ENCODE measurements around the gene EVL.

Gene EVL

DNA sequence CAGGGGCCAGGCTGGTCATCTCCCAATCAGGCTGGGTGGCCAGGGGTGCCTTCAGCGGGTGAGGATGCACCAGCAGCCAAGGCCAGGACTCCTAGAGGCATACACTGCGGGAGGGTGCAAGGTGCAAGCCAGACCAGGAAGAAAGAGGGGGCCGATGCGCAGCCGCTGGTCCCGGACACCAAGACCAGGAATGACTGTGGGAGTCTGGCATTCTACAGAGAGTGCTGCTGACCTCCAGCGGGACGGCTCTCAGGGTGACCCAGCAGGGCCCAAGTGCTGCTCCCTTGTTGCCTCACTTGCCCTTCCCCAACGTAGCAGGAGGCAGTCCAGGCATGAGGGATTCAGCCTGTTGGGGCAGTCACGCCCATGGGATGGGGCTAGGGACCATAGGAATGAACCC lies 58.4 kb downstream of the EVL start:
- Histone ChIP-seq H3K36me3 (ENCODE audit: insufficient read depth, low read length) (0 out of 2 replicates have a peak, but pooled peaks cover under 1% of the 10 kb centered on the region), H3K4me1 (ENCODE audit: insufficient read depth, low read length) (no peaks in the 10 kb centered on the region), H3K9ac (ENCODE audit: low read depth, low read length) (no peak overlapping the region), H3K9me3 (ENCODE audit: control insufficient read depth, insufficient read depth, low read length) (no peaks in the 10 kb centered on the region)

DNA sequence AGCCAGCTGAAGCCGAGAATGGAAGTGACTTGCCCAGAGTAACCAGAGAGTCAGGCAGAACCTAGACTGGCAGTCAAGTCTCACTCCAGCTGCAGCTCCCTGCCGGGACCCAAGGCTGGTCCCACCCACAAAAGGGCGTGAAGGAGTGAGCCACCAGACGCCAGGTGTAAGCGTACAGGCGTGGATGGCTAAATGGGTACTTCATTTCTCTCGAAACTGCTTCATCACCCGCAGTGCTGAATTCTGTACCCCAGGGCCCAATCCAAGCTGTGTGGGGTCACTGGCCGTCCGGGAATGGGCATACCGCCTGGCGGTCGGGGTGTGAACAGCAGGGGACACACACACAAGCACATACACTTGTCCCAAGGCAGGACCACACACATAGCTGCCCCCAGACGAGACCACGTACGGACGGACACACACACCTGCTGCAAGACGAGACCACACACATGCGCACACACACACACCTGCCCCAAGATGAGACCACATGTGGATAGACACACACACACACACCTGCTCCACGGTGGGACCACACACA lies 59.4 kb downstream of the EVL start:
- Histone ChIP-seq H3K36me3 (ENCODE audit: insufficient read depth, low read length) (peaks cover 3% of the 10 kb centered on the region; the same call in 1 of the 2 replicates), H3K4me1 (ENCODE audit: insufficient read depth, low read length) (no peaks in the 10 kb centered on the region), H3K9me3 (ENCODE audit: control insufficient read depth, insufficient read depth, low read length) (no peaks in the 10 kb centered on the region), H3K9ac (ENCODE audit: low read depth, low read length) (no peak overlapping the region)

DNA sequence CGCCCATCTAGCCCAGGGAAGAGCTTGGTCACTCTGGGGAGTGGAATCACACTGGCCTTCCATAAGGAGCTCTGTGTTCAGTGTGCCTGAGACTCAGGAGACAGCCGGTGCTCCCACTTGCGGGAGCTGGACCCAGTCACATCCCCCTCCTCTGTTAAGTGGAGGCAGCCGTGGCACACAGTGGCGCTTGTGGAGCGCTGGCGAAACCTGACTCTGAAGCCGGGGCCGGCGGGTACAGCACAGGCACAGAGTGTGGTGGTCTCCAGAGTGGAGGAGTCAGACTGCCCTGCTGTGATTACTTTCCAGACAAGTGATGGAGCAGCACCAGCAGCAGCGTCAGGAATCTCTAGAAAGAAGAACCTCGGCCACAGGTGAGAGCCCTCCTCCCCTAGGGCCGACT lies 61.2 kb downstream of the EVL start:
- peaks cover 3% of the 10 kb centered on the region; the same call in 1 of the 2 replicates for H3K36me3 ChIP-seq (ENCODE audit: insufficient read depth, low read length)
- no peaks in the 10 kb centered on the region for H3K4me1 ChIP-seq (ENCODE audit: insufficient read depth, low read length)

DNA sequence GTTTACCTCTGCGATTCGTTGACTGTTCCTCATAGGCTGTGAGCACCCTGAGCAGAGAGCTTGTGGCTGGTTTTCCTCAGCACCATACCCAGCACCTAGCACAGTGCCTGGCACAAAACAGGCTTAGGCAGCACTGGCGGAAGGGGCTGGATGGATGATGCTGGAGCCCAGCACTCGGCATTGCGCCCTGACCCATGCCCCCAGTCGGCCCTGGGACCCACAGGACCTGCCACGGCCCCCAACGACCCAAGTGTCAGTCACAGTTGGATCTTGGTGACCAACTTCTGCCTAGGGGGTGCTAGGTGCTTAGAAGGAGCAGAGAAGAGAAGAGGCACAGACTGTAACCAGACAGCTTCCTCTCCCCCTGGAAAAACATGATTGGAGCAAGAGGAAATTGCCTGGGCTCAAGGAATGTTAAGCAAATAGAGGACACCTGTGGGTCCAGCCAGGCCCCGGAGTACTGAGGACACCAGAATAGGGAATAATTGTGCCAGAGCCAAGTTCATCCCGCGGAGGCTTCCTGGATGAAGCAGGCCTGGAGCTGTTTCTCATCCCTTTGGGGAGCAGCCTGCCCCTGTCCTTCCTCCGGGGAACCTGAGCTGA lies 62.7 kb downstream of the EVL start:
- Histone ChIP-seq H3K9me3 (ENCODE audit: control insufficient read depth, insufficient read depth, low read length) (no peaks in the 10 kb centered on the region), H3K9ac (ENCODE audit: low read depth, low read length) (no peak overlapping the region), H3K36me3 (ENCODE audit: insufficient read depth, low read length) (peaks cover 3% of the 10 kb centered on the region; the same call in 1 of the 2 replicates), H3K4me1 (ENCODE audit: insufficient read depth, low read length) (no peaks in the 10 kb centered on the region)

More for the DNA sequence above, 61.2 kb downstream of the EVL start:
- no peak overlapping the region for H3K9ac ChIP-seq (ENCODE audit: low read depth, low read length)
- H3K9me3 ChIP-seq (ENCODE audit: control insufficient read depth, insufficient read depth, low read length), result no peaks in the 10 kb centered on the region

DNA sequence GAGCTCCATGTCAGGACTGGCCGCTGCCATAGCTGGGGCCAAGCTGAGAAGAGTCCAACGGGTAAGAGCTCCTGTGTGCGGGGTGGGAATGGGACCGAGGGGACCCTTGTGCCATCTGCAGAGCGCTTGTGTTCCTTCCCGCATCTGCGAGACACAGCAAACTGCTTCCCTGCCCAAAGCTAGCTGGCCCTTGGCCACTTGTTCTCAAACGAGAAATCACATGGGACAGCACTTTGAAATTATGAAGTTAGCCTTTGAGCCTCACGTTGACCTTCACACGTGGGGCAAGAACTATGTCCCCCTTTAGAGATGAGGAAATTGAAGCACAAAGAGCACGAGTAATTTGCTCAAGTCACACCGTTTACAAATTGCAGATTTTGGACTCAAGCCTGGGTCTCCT lies 63.5 kb downstream of the EVL start:
- H3K36me3 ChIP-seq (ENCODE audit: insufficient read depth, low read length), result peaks cover 3% of the 10 kb centered on the region; the same call in 1 of the 2 replicates
- H3K9me3 ChIP-seq (ENCODE audit: control insufficient read depth, insufficient read depth, low read length), result no peaks in the 10 kb centered on the region
- no peaks in the 10 kb centered on the region for H3K4me1 ChIP-seq (ENCODE audit: insufficient read depth, low read length)
- H3K9ac ChIP-seq (ENCODE audit: low read depth, low read length), result no peak overlapping the region

DNA sequence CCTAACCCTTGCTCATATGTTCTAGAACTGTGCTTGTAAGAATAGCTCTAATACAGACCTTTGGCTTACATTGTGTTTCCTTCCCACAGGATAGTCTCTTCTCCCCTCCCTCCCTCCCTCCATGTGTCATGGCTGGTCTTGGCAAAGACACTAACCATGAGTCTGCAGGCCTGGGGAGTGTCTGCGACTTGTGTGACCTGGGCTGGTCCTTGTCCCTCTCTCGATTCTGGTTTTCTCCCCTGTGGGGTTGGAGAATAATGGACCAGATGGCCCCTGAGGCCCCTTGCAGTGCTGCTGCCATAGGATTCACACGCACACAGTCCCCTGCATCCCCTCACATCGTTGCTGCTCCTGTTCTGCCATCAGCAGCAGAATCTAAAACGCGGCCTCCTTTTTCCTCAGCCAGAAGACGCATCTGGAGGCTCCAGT lies 64.0 kb downstream of the EVL start:
- H3K36me3 ChIP-seq (ENCODE audit: insufficient read depth, low read length), result peaks cover 3% of the 10 kb centered on the region; the same call in 1 of the 2 replicates
- H3K4me1 ChIP-seq (ENCODE audit: insufficient read depth, low read length), result no peaks in the 10 kb centered on the region

DNA sequence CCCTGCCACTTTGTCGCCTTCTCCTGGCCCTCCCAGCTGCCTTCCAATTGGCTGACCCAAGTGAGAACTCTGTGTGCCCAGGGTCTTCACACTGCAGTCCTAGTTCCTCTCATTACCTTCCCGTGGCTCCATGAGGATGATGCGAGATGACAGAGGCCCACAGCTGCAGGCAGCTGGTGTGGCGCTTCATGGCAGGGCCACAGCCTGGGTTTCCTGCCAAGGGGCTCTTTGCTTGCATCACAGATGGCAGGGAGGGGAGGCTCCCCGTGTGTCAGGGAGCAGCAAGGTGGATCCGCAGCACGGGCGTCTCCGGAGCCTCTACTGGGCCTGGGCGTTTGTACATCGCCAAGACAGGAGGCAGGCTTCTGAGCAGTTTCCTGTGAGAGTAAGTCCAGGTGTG lies 65.3 kb downstream of the EVL start:
- H3K4me1 ChIP-seq (ENCODE audit: insufficient read depth, low read length), result no peaks in the 10 kb centered on the region
- peaks cover 3% of the 10 kb centered on the region; the same call in 1 of the 2 replicates for H3K36me3 ChIP-seq (ENCODE audit: insufficient read depth, low read length)
- H3K9ac ChIP-seq (ENCODE audit: low read depth, low read length), result no peak overlapping the region
- H3K9me3 ChIP-seq (ENCODE audit: control insufficient read depth, insufficient read depth, low read length), result no peaks in the 10 kb centered on the region

More for the DNA sequence above, 64.0 kb downstream of the EVL start:
- no peaks in the 10 kb centered on the region for H3K9me3 ChIP-seq (ENCODE audit: control insufficient read depth, insufficient read depth, low read length)
- H3K9ac ChIP-seq (ENCODE audit: low read depth, low read length), result no peak overlapping the region

DNA sequence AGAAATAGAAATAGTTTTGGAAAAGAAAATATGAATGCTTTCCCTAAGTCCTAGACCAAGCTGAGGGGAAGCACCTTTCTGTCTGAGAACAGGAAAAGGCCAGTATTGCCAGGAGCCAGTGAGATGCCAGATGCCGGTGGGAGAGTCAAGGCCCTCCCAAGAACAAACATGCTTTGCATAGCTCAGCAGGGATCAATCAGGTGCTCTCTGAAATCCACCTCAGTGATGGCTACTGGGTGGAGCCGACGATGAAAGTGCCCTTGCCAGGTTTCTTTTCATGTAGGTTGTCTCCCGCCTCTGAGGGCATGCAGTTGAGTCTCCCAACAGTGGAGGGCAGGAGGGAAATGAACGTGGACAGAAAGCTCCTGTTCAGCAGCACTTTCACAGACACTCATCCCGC lies 66.0 kb downstream of the EVL start:
- H3K9me3 ChIP-seq (ENCODE audit: control insufficient read depth, insufficient read depth, low read length), result no peaks in the 10 kb centered on the region
- H3K4me1 ChIP-seq (ENCODE audit: insufficient read depth, low read length), result no peaks in the 10 kb centered on the region
- peaks cover 3% of the 10 kb centered on the region; the same call in 1 of the 2 replicates for H3K36me3 ChIP-seq (ENCODE audit: insufficient read depth, low read length)
- no peak overlapping the region for H3K9ac ChIP-seq (ENCODE audit: low read depth, low read length)

DNA sequence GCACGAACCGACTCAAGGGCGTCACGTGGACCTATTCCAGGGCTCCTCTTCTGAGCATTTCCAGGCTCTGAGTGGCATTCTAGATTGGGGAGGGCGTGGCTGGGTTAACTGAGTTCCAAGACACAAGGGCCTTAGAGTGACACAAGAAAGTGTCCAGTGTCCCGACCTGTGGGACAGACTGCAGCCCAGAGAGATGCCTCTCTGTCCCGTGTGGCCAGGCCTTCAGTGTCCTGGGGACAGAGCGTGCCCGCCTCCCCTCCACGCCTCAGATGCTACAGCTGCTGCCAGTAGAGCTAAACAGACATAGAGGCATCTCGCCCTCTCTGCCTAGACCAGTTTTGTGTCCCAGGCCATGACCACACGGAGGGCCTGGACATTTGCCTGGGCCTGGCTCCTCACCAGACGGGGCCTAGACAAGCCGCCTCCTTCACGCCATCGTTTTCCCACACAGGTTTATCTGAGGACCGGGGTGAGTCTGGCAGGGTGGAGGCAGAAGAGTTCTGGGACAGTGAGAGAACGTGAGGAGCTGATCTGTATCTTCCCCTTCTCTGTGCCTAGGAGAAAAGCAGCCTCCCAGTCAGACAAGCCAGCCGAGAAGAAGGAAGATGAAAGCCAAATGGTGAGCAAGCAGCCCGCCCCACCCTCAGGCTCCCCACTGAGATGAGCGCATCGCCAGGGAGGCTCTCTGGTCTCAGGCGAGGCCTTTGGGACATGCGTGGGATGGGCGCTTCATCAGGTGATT lies 67.1 kb downstream of the EVL start:
- H3K9ac ChIP-seq (ENCODE audit: low read depth, low read length), result no peak overlapping the region
- no peaks in the 10 kb centered on the region for H3K4me1 ChIP-seq (ENCODE audit: insufficient read depth, low read length)
- no peaks in the 10 kb centered on the region for H3K9me3 ChIP-seq (ENCODE audit: control insufficient read depth, insufficient read depth, low read length)
- H3K36me3 ChIP-seq (ENCODE audit: insufficient read depth, low read length), result peaks cover 3% of the 10 kb centered on the region; the same call in 1 of the 2 replicates

DNA sequence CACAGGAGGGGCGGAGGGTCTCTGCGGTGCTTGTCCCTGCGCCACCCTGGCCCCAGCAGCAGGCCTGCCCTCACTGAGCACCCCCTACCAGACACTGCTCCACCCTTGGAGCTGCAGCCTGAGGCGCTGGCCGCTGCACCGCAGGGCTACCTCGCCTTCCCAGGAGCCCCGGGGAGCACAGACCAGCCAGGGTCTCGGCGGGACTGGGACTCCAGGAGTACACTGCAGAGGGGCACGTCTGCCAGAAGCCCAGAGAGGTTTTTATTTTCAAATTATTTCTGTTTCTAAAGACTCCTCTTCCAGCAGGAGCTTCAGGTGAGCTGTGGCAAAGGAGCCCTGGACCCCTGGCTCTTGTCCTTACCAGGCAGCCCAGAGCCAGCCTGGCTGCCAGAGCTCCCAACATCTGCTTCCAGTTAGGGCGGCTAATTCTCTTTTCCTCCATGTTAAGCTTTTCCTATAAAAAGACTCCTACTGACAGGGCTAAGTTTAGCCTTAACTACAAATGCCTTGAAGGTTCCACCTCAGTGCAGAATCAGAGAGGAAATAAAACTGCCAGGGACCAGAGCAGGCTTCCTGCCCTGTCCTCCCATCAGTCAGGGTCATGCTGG lies 67.8 kb downstream of the EVL start:
- H3K36me3 ChIP-seq (ENCODE audit: insufficient read depth, low read length), result peaks cover 3% of the 10 kb centered on the region; the same call in 1 of the 2 replicates
- H3K9me3 ChIP-seq (ENCODE audit: control insufficient read depth, insufficient read depth, low read length), result no peaks in the 10 kb centered on the region
- H3K4me1 ChIP-seq (ENCODE audit: insufficient read depth, low read length), result no peaks in the 10 kb centered on the region
- no peak overlapping the region for H3K9ac ChIP-seq (ENCODE audit: low read depth, low read length)

DNA sequence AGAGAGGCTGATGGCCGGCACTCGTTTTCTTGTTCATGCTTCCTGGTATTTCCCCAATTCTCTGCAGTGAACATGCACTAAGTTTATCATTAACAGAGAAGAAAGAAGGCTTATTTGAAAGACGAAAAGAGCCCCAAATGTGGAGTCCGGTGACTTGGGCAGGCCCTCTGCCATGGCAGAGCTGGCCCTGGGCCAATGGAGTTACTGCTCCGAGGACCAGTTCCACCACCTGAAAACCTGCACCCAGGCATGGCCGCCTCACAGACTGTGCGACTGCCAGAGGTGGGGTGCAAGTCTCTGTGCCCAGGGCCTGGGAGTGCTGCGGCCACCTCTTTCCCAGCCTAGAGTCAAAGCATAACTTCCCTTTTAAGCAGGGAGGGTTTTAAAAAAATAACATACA lies 69.4 kb downstream of the EVL start:
- Histone ChIP-seq H3K9ac (ENCODE audit: low read depth, low read length) (no peak overlapping the region), H3K9me3 (ENCODE audit: control insufficient read depth, insufficient read depth, low read length) (no peaks in the 10 kb centered on the region), H3K36me3 (ENCODE audit: insufficient read depth, low read length) (no peaks in the 10 kb centered on the region; the same call in 1 of the 2 replicates), H3K4me1 (ENCODE audit: insufficient read depth, low read length) (no peaks in the 10 kb centered on the region)

DNA sequence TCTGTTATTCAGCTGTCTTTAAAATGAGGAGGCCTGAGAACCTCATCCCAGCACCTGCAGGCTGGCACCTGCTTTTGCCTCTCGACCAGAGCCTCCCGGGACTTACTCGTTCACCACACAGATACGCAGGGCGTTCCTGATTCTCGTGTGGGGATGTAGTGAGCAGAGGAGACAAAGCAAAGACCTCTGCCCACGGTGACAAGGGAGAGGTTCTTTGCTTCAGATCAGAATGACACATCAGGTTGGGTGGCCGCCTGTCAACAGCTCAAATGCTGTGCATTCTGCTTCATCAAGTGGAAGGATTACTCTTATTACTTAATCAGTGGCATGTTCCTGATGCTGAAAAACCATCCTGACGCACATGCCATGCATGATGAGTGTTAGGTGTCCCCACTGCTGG lies 69.9 kb downstream of the EVL start:
- Histone ChIP-seq H3K9me3 (ENCODE audit: control insufficient read depth, insufficient read depth, low read length) (no peaks in the 10 kb centered on the region), H3K36me3 (ENCODE audit: insufficient read depth, low read length) (no peaks in the 10 kb centered on the region; the same call in 1 of the 2 replicates), H3K9ac (ENCODE audit: low read depth, low read length) (no peak overlapping the region), H3K4me1 (ENCODE audit: insufficient read depth, low read length) (no peaks in the 10 kb centered on the region)

DNA sequence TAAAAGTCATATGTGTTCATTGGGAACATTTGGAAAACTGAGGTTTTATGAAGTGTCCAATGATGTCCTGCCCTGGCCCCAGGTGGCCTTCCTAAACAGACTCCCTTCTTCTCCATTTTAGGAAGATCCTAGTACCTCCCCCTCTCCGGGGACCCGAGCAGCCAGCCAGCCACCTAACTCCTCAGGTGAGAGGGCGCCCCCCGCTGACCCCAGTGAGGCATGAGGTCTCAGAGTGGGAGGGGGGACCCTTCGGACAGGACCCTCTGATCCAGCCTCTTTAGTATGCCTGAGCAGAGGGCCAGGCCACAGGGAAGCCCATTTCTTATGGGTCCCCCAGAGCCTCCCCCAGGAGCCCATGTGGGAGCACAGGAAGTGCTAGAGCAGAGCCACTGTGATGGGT lies 70.6 kb downstream of the EVL start:
- H3K9ac ChIP-seq (ENCODE audit: low read depth, low read length), result no peak overlapping the region
- H3K9me3 ChIP-seq (ENCODE audit: control insufficient read depth, insufficient read depth, low read length), result no peaks in the 10 kb centered on the region
- H3K36me3 ChIP-seq (ENCODE audit: insufficient read depth, low read length), result no peaks in the 10 kb centered on the region; the same call in 1 of the 2 replicates
- no peaks in the 10 kb centered on the region; the same call in 1 of the 2 replicates for H3K4me1 ChIP-seq (ENCODE audit: insufficient read depth, low read length)

DNA sequence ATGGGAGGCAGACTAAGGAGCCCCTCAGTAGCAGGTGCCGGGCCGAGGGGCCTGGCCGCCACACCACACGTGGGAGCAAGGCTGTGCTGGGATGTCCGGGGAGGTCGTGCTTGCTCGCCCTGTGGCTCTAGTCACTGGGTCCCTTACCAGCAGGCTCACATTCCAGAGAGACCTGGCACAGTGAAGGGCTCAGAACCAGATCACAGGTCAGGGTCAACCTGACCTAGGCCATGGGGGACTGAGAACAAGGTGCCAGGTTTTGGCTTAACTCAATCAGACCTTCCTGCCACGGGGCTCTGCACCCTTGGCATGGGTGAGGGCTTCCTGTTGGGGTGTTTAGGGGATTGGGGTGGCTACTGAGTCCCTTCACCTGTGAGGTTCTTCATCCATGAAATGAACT lies 72.0 kb downstream of the EVL start:
- H3K36me3 ChIP-seq (ENCODE audit: insufficient read depth, low read length), result no peaks in the 10 kb centered on the region; the same call in 1 of the 2 replicates

More for the DNA sequence above, 72.0 kb downstream of the EVL start:
- no peak overlapping the region for H3K9ac ChIP-seq (ENCODE audit: low read depth, low read length)
- no peaks in the 10 kb centered on the region for H3K9me3 ChIP-seq (ENCODE audit: control insufficient read depth, insufficient read depth, low read length)
- H3K4me1 ChIP-seq (ENCODE audit: insufficient read depth, low read length), result no peaks in the 10 kb centered on the region; the same call in 1 of the 2 replicates
